Fibroblast of skin of abdomen (primary cell): Measurements from ENCODE around the gene LRIG1.

Source experiments
- DNase-seq: peaks from one replicate; pipeline ENCODE4 v3.0.0-alpha.2; 2013

The LRIG1 gene

GRCh38 chr3:66400411-66401156, 100.2 kb downstream of the LRIG1 start:
- DNase-seq, result no peak

- DNase-seq, result no peak
Observed at GRCh38 chr3:66399529-66400232, 101.1 kb downstream of the LRIG1 start.

DNA sequence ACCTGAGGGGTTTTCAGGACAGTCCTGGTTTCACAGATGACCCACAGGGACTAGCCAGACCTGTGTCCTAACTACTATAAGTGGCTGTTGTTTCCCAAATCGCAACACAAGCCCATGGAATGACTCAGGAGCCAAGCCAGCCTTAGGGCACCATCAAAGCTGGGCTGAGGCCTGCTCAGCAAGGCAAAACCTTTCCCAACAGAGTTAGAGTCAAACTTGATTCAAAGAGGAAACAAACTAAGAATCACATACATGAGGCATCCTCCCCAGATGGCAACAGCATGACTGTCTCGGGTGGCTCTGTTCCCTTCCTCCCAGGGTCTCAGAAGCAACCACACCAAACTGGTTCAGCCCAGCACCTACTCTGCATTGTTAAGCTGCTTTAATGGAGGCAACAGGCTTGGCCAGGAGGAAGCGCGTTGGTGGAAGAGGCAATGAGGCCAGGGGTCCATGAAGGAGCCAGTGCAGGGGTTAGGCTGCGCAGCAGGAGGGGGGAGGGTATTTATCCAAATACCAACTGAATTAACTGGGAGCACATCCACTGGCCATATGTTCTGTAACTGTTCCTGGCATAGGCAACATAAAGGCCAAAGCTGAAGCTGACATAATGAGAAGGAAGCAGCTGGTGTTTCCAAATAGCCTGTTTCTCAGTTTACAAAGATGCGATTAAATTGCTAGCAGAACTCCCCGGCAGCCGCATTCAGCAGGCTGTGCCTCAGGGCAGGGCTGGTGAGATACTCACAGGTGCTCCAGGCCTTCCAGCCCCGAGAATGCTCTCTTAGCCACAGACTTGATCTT, 102.4 kb downstream of the LRIG1 start:
- DNase-seq, result peak; percentile 33

GRCh38 chr3:66397745-66398144, 103.1 kb downstream of the LRIG1 start:
- peak; percentile 54 for DNase-seq

DNA sequence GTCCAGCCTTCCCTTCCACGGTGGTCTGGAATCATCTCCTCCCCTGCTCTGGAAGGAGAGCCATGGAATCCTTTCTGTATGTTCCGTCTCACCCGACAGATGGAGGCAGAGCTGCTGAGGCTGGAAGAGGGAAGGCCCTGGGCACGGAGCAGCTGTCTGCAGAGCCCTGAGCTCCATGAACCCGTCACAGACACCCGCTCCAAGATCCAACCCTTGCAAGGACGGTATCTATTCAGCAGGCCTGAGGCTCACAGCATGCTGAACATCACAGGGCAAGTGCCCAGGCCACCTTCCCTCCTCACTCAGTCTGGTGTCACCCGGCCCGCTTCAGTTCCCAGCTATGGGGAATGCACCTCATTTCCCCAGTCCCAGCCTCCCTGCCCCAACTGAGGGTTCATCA, 103.9 kb downstream of the LRIG1 start:
- no peak for DNase-seq

DNA sequence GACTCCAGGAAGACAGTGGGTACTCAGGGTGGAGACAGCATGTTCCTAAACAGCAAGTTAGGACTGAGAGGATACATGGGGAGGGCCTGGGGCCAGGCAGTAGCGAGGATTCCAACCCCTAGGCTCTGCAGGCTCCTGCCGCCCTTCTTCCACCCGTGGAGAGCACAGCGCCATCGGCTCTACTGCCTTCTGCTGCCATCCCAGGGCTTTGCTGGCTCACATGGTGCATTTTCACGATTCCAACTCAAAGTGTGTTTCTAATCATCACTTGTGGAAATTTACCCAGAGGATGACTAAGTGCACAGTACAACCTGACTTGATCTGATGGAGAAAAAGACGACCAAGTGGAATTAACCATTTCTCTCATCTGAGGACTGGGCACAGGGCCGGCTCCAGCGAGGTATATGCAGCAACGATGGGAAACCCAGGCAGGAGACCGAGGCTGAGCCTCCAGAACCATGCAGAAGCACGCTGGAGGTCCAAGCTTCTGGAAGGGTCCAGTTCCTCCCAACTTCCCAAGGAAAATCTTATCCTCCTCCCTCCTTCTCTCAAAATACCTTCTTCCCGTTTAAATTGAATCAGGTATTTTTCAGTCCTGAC, 104.6 kb downstream of the LRIG1 start:
- no peak for DNase-seq

DNA sequence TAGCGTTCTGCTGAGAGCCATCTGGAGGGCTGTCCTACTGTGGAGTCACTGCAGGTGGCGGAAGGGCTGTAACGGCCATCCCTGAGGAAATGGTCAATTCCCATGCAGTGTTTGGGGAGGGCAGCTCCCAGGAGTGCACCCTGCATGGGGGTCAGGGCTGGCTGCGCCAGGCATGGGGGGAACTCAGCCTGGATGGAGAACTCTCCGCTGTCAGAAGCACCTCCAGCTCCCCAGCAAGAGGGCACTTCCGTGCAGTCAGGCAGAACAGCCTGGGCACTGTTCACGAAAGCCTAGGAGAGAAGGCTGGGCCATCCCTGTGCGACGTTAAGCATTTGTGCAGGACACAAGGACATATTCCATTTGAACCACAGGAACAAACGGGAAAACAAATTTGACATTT, 105.2 kb downstream of the LRIG1 start:
- no peak for DNase-seq

DNA sequence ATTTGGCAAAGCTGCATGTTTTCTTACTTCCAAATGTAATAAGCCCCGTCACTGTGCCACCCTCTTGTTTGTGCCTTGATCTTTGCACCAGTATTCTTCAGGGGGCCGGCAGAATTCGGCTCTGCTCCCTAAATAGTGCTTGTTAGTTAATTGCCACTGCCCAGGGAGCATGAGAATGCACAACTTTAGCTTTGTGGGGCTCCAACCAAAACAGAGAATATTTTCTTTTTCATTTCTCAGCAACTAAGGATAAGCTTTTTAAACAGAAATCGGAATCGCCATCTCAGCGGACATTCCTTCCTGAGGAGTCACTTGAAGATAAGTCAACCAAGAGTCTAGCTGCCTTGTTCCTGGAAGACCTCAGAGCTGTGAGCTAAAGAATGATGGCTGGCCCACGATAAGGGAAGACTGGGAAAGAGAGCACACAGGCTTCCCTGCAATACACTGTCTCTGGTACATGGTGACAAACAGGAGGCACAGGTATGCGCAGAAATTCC, 106.0 kb downstream of the LRIG1 start:
- DNase-seq, result peak; percentile 38

GRCh38 chr3:66394019-66394752, 106.6 kb downstream of the LRIG1 start:
- no peak for DNase-seq

- DNase-seq, result peak; percentile 53
Observed at GRCh38 chr3:66393333-66394005, 107.4 kb downstream of the LRIG1 start.

GRCh38 chr3:66392966-66393332, 107.9 kb downstream of the LRIG1 start:
- DNase-seq, result no peak

DNA sequence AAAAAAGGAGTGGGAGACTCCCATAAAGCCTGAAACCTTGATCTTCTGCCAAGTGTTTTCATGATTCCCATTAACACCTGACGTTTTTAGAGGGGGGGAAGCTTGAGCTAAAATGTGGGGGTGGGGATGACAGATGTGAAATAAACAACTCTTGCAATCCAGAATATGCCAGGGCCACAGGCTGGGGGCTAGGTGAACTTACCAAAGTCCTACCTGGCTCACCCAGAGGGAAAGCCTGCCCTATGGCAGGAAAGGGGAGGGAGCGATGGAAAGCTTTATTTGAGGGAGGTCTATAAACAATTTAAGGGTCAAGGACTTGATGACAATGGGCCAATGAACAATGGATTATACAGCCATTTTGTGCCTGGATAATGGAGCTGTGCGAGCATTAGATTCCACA, 108.3 kb downstream of the LRIG1 start:
- no peak for DNase-seq

DNA sequence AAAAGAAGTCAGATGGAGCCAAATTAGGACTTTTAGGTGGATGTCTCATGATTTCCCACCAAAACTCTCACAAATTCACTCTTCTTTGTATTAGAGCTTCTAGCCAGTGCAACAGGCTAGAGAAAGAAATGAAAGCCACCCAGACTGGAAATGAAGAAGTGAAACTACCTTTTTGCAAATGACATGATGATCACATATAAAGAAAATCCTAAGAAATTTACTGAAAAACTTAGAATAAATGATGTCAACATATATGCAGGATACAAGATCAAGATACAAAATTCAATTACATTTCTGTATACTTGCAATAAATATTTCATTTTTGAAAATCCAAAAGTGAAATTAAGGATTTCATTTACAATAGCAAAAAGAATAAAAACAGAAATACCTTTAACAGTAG, 110.8 kb downstream of the LRIG1 start:
- DNase-seq, result no peak

GRCh38 chr3:66386925-66387650, 113.7 kb downstream of the LRIG1 start:
- no peak for DNase-seq

GRCh38 chr3:66386011-66386924, 114.6 kb downstream of the LRIG1 start:
- no peak for DNase-seq

GRCh38 chr3:66385066-66385465, 115.8 kb downstream of the LRIG1 start:
- no peak for DNase-seq

DNA sequence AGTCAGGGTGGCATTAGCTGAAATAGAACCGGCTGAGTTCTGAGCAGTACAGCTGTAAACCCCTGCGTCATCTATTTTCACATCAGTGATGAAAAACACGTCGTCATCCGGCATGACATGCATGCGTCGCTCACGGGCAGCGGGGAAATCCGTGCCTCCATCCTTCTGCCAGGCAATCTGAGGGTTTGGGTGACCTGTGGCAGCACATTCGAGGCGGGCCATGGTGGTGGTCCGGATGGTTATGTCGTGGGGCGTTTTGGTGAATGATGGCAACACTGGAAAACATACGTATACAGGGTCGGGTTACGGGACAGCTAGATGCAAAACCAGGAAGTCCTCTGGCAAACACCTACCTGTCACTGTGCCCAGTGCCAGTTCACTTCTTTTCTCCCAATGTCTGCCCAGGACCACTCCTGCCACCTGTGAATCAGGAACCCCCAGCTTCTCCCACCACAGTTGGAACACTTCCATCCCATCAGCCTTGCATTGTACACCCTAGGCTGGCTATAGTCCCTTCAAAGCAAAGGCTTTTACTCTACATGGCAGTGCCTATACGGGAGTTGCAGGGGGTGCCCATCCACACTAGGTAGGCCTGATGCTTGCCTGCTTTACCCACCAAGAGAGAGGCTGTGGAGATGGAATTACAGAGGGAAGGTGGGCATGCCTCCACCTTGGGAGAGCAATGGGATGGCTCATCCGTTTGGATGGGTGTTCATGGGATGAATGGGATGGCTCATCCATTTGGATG, 116.7 kb downstream of the LRIG1 start:
- DNase-seq, result no peak

GRCh38 chr3:66383023-66383422, 117.8 kb downstream of the LRIG1 start:
- no peak for DNase-seq

- DNase-seq, result no peak
Observed at GRCh38 chr3:66382142-66382541, 118.7 kb downstream of the LRIG1 start.
